ENCODE results near the gene MAGEE1. TPM values are rescaled to one million over a fixed set of nuclear protein-coding genes. Genes with fewer than 3 reads are reported as not detected.

MAGEE1 gene, protein sequence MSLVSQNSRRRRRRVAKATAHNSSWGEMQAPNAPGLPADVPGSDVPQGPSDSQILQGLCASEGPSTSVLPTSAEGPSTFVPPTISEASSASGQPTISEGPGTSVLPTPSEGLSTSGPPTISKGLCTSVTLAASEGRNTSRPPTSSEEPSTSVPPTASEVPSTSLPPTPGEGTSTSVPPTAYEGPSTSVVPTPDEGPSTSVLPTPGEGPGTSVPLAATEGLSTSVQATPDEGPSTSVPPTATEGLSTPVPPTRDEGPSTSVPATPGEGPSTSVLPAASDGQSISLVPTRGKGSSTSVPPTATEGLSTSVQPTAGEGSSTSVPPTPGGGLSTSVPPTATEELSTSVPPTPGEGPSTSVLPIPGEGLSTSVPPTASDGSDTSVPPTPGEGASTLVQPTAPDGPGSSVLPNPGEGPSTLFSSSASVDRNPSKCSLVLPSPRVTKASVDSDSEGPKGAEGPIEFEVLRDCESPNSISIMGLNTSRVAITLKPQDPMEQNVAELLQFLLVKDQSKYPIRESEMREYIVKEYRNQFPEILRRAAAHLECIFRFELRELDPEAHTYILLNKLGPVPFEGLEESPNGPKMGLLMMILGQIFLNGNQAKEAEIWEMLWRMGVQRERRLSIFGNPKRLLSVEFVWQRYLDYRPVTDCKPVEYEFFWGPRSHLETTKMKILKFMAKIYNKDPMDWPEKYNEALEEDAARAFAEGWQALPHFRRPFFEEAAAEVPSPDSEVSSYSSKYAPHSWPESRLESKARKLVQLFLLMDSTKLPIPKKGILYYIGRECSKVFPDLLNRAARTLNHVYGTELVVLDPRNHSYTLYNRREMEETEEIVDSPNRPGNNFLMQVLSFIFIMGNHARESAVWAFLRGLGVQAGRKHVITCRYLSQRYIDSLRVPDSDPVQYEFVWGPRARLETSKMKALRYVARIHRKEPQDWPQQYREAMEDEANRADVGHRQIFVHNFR
- total RNA-seq (1 to 10 TPM; 2.0 to 4.3 (median 3.4) TPM), polyA plus RNA-seq (1 to 10 TPM in 1 of 2 donors, under 1 TPM in 1; 0.83 to 1.2 TPM)
- long read RNA-seq, donor 1: 0 reads
- long read RNA-seq, donor 2, partial matches to known transcripts: 0 of 1 reads
- long read RNA-seq, donor 2, other reads (novel, unspliced or antisense): 0 of 1 reads
- long read RNA-seq, donor 3: 0 reads

DNA sequence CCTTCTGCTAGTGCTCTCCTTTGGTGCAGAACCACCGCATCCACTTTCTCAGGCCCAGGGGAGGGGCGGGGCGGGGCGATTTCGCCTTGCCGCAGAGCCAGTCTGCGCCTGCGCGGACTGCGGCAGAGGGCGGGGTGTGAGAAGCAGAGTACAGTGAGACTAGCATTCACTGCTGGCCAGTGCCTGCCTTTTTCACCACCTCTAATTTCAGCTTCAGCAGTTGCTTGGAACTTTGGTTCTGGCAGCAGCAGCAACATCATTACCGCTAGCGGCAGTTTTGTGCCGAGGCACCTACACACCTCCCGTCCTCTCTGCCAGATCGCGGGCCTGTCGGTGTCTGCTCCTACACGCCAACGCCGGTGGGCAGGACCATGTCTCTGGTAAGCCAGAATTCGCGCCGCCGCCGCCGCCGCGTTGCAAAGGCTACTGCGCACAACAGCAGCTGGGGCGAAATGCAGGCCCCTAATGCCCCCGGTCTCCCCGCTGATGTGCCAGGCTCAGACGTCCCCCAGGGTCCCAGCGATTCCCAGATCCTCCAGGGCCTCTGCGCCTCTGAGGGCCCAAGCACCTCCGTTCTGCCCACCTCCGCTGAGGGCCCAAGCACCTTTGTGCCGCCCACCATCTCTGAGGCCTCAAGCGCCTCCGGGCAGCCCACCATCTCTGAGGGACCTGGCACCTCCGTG is at the start of gene MAGEE1:
TSS of gene MAGEE1 (plus strand) at position 151 of the 683 bp plus-strand sequence. CDS start at position 372, 221 bp downstream.
- intact Hi-C loops (cut with DNase I): no loop called here
- H3K4me1 ChIP-seq: peaks cover 0 to 8% (median 0%) of the 10 kb centered on the region in 12 donors
- peaks cover 0 to 17% (median 0%) of the 10 kb centered on the region in 9 donors for H3K27me3 ChIP-seq
- ATAC-seq (peak; percentile 89 to 98 (median 96)), DNase-seq (peak; percentile 64 to 82 (median 74))
- TF ChIP-seq, protein P1, sequence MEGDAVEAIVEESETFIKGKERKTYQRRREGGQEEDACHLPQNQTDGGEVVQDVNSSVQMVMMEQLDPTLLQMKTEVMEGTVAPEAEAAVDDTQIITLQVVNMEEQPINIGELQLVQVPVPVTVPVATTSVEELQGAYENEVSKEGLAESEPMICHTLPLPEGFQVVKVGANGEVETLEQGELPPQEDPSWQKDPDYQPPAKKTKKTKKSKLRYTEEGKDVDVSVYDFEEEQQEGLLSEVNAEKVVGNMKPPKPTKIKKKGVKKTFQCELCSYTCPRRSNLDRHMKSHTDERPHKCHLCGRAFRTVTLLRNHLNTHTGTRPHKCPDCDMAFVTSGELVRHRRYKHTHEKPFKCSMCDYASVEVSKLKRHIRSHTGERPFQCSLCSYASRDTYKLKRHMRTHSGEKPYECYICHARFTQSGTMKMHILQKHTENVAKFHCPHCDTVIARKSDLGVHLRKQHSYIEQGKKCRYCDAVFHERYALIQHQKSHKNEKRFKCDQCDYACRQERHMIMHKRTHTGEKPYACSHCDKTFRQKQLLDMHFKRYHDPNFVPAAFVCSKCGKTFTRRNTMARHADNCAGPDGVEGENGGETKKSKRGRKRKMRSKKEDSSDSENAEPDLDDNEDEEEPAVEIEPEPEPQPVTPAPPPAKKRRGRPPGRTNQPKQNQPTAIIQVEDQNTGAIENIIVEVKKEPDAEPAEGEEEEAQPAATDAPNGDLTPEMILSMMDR (IDR thresholded peaks at IDR 0.05): no peak
- TF ChIP-seq POLR2A (IDR thresholded peaks at IDR 0.05): no peak
- no peaks in the 10 kb centered on the region for H3K9me3 ChIP-seq
- 0 to 42% (median 16%) methylated on average over 15 to 42 of the region's 42 CpGs for whole genome bisulfite sequencing, 4 donors
- H3K4me3 ChIP-seq: peak within 1 kb of the TSS; percentile 48 to 87 (median 65)
- H3K27ac ChIP-seq: peak within 1 kb of the TSS in 4 of 12 donors; percentile 17 to 57 (median 42)
- H3K36me3 ChIP-seq: no peaks in the 10 kb centered on the region

DNA sequence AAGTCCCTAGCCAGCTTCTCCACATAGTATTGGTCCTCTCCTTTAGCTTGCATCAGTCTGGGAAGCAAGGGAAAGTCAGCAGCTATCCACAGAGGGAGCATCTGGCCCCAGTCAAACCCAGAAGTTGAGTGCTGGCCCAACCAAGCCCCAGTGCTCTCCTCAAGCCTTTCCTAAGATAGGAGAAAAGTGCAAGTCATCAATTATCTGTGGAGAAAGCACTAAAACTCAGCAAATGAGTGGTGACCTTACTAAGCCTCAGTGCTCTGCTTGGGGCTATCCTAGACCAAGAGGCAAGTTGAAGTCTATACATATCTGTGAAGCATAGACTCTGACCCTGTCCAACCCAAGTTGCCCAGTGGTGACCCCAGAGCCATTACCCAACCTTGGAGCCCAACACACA is 28.5 kb upstream of the MAGEE1 start:
- no peak for ATAC-seq
- intact Hi-C loops (cut with DNase I): no loop called here
- H3K4me3 ChIP-seq: no peak overlapping the region
- no peaks in the 10 kb centered on the region for H3K4me1 ChIP-seq
- H3K9me3 ChIP-seq: peaks cover 0 to 6% (median 0%) of the 10 kb centered on the region in 12 donors
- H3K36me3 ChIP-seq: no peaks in the 10 kb centered on the region
- TF ChIP-seq, protein P1 (IDR thresholded peaks at IDR 0.05): no peak
- no peak for TF ChIP-seq POLR2A (IDR thresholded peaks at IDR 0.05)
- no peak overlapping the region for H3K27ac ChIP-seq
- H3K27me3 ChIP-seq: peaks cover 0 to 11% (median 0%) of the 10 kb centered on the region in 9 donors
- no peak for DNase-seq

DNA sequence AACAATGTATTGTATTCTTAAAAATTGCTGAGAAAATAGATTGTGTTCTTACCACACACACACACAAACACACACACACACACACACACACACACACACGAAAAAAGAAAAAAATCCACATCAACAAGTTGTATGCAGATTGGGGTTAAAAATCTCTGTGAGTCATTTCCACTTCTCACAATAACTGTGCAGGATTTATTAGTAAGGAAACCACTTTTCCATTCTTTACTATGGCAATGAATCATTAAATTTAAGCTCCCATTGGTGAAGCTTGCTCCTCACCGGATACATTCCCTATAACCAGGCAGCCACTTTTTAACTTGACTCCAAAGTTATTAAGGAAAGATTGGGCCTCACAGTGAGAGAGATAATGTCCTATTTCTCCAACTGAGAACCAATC is 19.7 kb upstream of the MAGEE1 start:
- no peak for TF ChIP-seq POLR2A (IDR thresholded peaks at IDR 0.05)
- TF ChIP-seq, protein P1 (IDR thresholded peaks at IDR 0.05): no peak
- DNase-seq (no peak), ATAC-seq (no peak)
- 48 to 58% (median 53%) methylated on average over 2 of the region's 2 CpGs for WGBS, 4 donors
- H3K4me1 ChIP-seq: no peaks in the 10 kb centered on the region
- no peaks in the 10 kb centered on the region for H3K9me3 ChIP-seq
- no peak overlapping the region for H3K4me3 ChIP-seq
- H3K27ac ChIP-seq: no peak overlapping the region
- intact Hi-C loops (cut with DNase I): no loop called here
- H3K27me3 ChIP-seq: peaks cover 0 to 12% (median 0%) of the 10 kb centered on the region in 9 donors
- no peaks in the 10 kb centered on the region for H3K36me3 ChIP-seq

Measured in heart left ventricle (tissue), 16 donors.